GM12875 (cell line): ENCODE results near the gene PLEK.

Experiments used
- H3K4me3 ChIP-seq: one replicate; pipeline ENCODE4 v1.5.1; 2011; ENCODE audit warnings: low read depth, low read length, control low read depth
- CTCF ChIP-seq: IDR thresholded peaks from 2 replicates; pipeline ENCODE4 v1.5.1; 2011; ENCODE audit warnings: low read depth, mild to moderate bottlenecking, control low read depth, inconsistent platforms, low read length, moderate library complexity, borderline replicate concordance; ENCODE audit not compliant: insufficient read depth

PLEK gene, protein sequence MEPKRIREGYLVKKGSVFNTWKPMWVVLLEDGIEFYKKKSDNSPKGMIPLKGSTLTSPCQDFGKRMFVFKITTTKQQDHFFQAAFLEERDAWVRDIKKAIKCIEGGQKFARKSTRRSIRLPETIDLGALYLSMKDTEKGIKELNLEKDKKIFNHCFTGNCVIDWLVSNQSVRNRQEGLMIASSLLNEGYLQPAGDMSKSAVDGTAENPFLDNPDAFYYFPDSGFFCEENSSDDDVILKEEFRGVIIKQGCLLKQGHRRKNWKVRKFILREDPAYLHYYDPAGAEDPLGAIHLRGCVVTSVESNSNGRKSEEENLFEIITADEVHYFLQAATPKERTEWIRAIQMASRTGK

DNA sequence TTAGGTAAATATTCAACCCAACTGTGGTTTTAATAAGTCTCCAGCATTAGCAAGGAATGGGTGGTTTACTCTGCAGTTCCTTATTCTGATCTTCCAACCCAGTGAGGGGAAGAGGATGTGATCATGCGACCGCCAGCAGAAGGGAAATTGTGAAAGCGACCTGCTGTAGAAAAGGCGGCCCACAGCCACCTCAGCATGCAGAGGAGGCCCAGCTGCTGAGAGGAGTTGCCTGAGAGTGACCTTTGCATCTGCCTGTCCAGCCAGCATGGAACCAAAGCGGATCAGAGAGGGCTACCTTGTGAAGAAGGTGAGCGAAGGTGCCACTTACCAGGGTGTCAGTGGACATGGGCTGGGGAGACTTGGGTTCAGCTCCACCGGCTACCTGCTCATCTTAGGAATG is at the start of gene PLEK:
TSS of gene PLEK (plus strand) at position 196 of the 400 bp plus-strand sequence. CDS start at position 266, 70 bp downstream.
- no peak for TF ChIP-seq CTCF
- H3K4me3 ChIP-seq = peak within 1 kb of the TSS; percentile 78

GRCh38 chr2:68316111-68316510 is 49.0 kb upstream of the PLEK start:
- H3K4me3 ChIP-seq = no peak overlapping the region
- no peak for TF ChIP-seq CTCF

DNA sequence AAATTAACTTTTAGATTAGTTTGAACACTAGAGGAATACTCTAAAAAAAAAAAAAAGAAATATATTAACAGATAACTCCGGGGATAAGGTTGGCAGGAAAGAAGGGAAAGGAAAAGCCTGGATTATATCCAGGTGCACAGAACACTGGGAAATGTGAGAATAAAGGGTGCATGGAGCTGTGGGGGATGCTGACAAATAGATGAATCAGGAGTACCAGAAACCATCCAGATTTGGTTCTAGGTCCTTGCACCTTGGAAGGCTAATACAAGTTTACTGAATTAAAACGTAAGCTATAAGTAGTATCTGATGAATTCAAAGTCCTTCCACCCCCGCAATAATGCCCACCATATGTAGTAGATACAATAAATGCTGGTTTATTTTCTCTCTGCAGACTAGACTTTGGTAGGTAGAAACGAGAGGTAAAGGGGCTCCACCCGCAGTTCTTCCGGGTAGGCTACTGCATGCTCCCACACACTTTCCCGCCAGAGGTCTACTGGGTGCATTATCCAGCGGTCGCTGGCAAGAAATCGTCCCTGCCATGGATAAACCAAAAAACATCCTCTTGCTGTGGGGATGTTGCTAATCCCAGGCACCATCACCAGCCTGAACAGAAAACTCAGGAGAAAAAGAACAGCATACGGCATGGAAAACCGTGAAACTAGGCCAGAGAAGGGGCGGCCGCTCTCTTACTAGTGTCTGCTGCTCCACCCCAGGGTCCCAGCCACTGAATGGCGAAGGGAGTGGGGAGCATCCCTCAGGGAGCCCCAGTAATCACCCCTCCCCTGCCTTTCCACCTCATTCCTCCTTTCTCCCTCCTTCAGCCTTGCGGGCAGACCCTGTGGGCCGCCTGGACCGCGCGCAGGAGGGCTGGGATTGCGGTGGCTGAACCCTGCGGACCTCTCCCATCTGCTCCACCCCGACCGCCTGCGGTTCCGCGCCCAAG is 46.8 kb upstream of the PLEK start:
- TF ChIP-seq CTCF = no peak
- H3K4me3 ChIP-seq = no peak overlapping the region

- H3K4me3 ChIP-seq = peak overlapping the region; percentile 42
- TF ChIP-seq CTCF = no peak
These were observed 46.1 kb upstream of the PLEK start for GRCh38 chr2:68318914-68319397.

GRCh38 chr2:68319398-68320117 is 45.5 kb upstream of the PLEK start, which contains the start of gene CNRIP1:
CNRIP1 (minus strand) TSS chr2:68319949; CDS start chr2:68319400, 549 bp downstream.
- TF ChIP-seq CTCF = no peak
- H3K4me3 ChIP-seq = peak within 1 kb of the TSS; percentile 42

DNA sequence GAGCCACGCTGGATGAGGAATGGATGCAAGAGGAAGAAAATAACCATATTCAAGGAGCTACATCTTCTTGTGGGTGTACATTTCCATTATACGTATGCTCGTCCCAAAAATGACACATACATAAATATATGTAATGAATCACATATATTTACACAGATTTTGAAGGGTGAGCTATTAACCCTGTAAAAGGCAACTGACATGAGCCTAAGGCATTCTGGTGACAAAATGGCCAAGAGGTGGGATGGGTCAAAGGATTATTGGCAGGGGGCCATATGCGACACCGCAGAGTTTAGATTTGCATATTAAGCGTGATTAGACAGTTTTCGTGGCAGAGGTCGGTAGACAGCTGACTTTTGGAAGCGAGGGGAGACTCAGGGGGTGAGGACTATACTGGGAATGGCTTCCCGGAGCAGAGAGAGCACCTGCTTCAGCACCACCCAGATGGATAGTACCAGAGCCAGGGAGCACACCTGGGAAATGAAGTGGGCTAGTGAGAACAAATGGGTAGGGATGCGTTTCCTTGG is 44.9 kb upstream of the PLEK start:
- TF ChIP-seq CTCF = no peak
- no peak overlapping the region for H3K4me3 ChIP-seq
